Fibroblast of the aortic adventitia (primary cell): Measurements from ENCODE around the gene KIF16B. TPM values are rescaled to one million over a fixed set of nuclear protein-coding genes. Genes with fewer than 3 reads are reported as not detected.

ENCODE experiments used
- DNase-seq: peaks from one replicate; pipeline ENCODE4 v3.0.0-alpha.2; 2010; ENCODE audit warnings: low read depth
- H3K4me3 ChIP-seq: 2 replicates; pipeline ENCODE4 v1.5.1; 2011; ENCODE audit warnings: low read depth, mild to moderate bottlenecking, control low read depth, low read length, moderate library complexity
- CTCF ChIP-seq: IDR thresholded peaks from 2 replicates; pipeline ENCODE4 v1.5.1; 2011; ENCODE audit warnings: mild to moderate bottlenecking, low read length, control low read depth, inconsistent platforms; ENCODE audit not compliant: insufficient read depth
- total RNA-seq: library from RNA; depleted of rRNA; stranded (reverse); fragments of >200 nt; gene quantifications from 2 replicates; pipeline ENCODE4 v1.2.3, GENCODE V29; 2012; ENCODE audit warnings: low replicate concordance

Gene KIF16B
- total RNA-seq, 1 donor: 14.5 TPM

GRCh38 chr20:16462711-16463110, 110.5 kb downstream of the KIF16B start:
- no peak for TF ChIP-seq CTCF
- no peak for DNase-seq
- H3K4me3 ChIP-seq: no peak overlapping the region

DNA sequence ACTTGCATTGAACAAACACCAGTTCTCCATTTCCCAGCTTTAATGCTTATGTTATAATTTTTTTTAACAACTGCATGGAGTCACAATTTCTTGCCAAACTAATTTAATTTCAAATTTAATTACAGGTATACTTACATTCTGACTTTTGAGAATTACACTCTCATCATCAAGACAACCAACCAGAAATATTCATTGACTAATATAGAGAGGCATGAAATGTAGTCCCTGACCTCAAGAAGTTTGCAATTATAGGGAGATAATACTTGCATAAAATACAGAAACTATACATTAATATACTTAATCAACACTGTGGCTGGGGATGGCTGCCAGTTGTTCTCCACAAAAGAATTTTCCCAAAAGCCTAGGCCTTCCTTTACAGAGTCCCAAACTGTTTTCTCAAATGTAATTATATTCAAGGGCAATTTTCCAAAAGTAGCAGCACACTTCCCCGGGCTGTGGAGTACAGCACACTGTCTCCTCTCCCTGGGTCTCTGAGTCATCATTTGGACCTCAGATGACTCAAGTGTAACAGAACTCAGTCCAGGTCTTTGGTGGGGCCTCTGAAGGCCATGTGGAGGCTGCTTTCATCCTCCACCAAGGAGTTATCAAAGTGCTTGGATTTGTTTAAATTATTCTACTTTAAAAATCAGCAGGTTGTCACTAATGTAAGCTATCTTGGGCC, 114.1 kb downstream of the KIF16B start:
- H3K4me3 ChIP-seq: no peak overlapping the region
- TF ChIP-seq CTCF: no peak
- peak; percentile 88 for DNase-seq

GRCh38 chr20:16457514-16457913, 115.7 kb downstream of the KIF16B start:
- DNase-seq: no peak
- H3K4me3 ChIP-seq: no peak overlapping the region
- no peak for TF ChIP-seq CTCF

- DNase-seq: no peak
- no peak for TF ChIP-seq CTCF
- no peak overlapping the region for H3K4me3 ChIP-seq
Measured at GRCh38 chr20:16455324-16455723, 117.9 kb downstream of the KIF16B start.

DNA sequence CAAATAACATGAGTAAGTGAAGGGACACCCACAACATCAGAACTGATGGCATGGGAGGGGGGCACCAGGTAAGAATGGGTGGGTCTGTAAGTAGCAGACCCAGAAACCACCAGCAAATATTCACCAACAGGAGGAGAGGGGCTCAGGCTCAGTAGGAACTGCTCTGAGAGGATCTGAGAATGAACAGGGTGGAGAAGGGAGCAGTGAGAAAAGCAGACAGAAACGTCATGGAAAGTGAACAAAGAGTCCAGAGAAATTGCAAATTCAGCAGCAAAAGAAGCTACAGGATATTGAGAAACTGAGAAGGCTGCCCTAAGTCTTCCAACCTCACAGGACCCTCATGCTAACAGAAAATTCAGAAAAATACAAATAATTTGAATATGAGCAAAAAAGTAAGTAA, 121.3 kb downstream of the KIF16B start:
- TF ChIP-seq CTCF: no peak
- H3K4me3 ChIP-seq: no peak overlapping the region
- no peak for DNase-seq

DNA sequence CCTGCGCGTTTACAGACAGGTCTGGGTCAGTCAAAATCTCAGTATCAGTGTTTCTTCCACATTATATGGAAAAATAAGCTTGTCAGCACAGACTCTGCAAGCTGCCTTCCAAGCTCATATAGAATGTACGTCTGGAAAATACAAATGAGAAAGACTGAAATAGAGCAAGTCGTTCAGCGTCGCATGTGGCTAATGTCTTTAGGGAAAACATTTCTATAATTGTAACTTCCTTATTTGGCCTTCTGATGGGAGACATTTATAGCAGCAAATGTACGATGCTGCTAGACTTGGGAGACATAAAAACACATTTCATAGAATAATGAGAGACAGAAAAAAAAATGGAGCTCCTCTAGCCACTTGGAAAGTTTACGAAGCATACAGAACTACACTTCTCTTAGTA, 122.2 kb downstream of the KIF16B start:
- no peak overlapping the region for H3K4me3 ChIP-seq
- TF ChIP-seq CTCF: no peak
- no peak for DNase-seq

GRCh38 chr20:16446991-16447390, 126.3 kb downstream of the KIF16B start:
- H3K4me3 ChIP-seq: no peak overlapping the region
- no peak for TF ChIP-seq CTCF
- no peak for DNase-seq
